ENCODE data around the gene KRT7.

KRT7 gene

GRCh38 chr12:52200086-52200780 lies 32.8 kb upstream of the KRT7 start:
- DNase-seq = no peak

- DNase-seq = no peak
These were observed 32.1 kb upstream of the KRT7 start for GRCh38 chr12:52200781-52201450.

- DNase-seq = no peak
These were observed 31.6 kb upstream of the KRT7 start for GRCh38 chr12:52201451-52201839.

- no peak for DNase-seq
These were observed 30.5 kb upstream of the KRT7 start for GRCh38 chr12:52202361-52203078.

GRCh38 chr12:52203079-52203921 lies 29.7 kb upstream of the KRT7 start:
- DNase-seq = no peak

GRCh38 chr12:52204095-52204930 lies 28.7 kb upstream of the KRT7 start:
- no peak for DNase-seq

- no peak for DNase-seq
These were observed 28.0 kb upstream of the KRT7 start for GRCh38 chr12:52204931-52205505.

- no peak for DNase-seq
These were observed 27.3 kb upstream of the KRT7 start for GRCh38 chr12:52205612-52206303.

- DNase-seq = no peak
These were observed 26.6 kb upstream of the KRT7 start for GRCh38 chr12:52206304-52207040.

- no peak for DNase-seq
These were observed 25.9 kb upstream of the KRT7 start for GRCh38 chr12:52207106-52207505.

GRCh38 chr12:52207895-52208294 lies 25.1 kb upstream of the KRT7 start:
- no peak for DNase-seq

- DNase-seq = no peak
These were observed 24.4 kb upstream of the KRT7 start for GRCh38 chr12:52208424-52209165.

- DNase-seq = no peak
These were observed 23.7 kb upstream of the KRT7 start for GRCh38 chr12:52209321-52209720.

- no peak for DNase-seq
These were observed 22.7 kb upstream of the KRT7 start for GRCh38 chr12:52210186-52210924.

- no peak for DNase-seq
These were observed 22.0 kb upstream of the KRT7 start for GRCh38 chr12:52210925-52211650.

- no peak for DNase-seq
These were observed 21.1 kb upstream of the KRT7 start for GRCh38 chr12:52211716-52212585.
